Measurements from ENCODE around the gene ASTN2.

The ASTN2 gene

DNA sequence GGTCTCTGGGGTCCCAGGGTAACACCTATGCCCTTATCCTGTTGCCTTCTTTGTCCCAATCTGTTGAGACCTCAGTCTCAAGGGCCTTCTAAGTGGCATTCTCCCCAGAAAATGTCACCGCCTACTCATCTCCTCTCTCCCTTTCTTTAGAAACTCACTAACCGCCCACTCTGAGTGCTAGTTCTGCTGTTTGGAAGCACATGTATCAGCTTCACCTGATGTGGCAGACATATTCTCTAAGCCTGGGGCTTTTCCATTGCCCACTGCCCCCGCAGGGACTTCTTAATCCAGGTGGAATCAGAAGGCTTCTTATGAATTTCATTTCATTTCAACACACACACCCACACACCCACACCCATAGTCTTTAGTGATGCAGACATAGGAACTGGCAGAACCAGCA lies 165.1 kb downstream of the ASTN2 start:
- no peak for DNase-seq (ENCODE audit: low spot score)

DNA sequence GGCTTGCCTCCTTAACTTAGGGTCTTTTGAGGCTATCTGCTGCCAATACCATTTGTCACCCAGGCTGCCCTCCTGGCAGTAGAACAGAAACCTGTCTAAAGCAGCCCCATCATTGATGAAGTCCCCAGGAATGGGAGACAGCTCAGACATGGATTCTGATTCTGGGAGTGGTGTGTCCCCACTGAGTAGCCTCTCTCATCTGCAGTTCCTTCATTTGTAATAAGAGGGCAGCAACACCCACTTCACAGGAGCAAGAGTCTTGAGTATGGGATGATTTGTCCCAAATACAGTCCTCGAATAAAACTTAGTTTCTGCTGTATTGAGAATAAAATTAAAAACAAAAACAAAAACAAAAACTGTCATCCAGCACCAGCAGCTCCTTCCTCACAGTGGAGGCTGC lies 167.6 kb downstream of the ASTN2 start:
- peak; percentile 25 for DNase-seq (ENCODE audit: low spot score)

DNA sequence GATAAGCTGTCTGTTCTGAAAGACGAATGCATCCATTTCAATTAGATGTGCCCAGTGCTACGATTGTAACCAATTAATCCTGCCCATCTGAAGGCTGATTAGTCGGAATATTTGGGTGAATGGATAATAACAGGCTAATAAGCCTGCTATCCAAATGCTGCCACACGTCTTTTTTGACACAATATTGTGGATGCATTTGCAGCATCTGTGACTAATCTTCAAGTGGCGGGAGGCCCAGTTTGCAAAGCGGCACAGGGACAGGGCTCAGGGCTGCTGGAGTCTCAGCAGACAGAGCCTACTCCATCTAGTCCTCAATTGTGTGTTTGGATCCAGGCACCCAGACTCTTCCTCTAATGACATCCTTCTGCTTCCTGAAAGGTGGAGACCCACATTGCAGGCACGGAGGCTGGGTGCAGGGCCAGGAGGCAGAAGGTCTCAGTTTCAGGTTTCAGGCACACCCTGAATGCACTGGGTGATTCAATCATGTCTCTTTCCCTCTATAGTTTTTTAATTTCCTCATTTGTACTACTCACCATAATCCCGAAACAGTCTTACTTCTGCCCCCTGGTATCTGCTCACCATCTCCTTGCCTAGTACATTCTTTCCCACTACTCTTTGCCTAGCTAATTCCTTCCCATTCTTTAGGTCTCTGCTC lies 169.6 kb downstream of the ASTN2 start:
- no peak for DNase-seq (ENCODE audit: low spot score)

DNA sequence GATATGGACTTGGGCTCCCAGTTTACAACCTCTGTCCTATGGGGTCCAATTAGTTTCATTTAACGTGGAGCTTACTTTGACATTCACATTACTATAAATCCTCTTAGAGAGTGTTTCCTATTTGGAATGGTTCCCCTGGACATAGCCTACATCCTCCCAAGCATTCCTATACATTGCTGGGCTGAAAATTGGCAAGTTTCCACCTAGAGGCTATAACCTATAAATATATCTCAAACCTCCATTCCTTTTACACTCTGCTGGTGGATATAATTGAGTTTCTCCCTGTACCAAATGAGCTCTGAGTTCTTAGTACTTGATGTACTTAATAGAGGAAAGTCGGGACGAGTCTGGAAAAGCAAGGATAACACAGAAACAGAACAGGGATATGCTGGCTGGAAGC lies 172.8 kb downstream of the ASTN2 start:
- DNase-seq (ENCODE audit: low spot score) = no peak

DNA sequence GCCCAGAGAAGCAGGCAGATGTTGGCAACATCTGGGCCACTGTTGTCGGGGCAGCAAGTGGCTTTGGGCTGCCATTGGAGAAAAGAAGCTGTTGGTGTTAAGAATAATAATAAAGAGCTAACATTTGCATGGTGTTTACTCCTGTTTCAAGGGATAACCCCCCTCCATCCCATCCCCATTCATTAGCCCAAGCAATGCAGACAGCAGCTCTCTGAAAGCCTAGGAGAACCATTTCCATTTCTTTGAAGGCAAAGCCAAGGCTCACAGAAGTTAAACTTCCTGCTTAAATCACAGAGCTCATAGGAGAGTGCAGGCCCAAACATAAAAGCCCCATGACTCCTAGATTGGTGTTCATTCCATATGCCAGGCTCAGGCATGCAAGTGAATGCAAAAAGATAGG lies 175.4 kb downstream of the ASTN2 start:
- no peak for DNase-seq (ENCODE audit: low spot score)

DNA sequence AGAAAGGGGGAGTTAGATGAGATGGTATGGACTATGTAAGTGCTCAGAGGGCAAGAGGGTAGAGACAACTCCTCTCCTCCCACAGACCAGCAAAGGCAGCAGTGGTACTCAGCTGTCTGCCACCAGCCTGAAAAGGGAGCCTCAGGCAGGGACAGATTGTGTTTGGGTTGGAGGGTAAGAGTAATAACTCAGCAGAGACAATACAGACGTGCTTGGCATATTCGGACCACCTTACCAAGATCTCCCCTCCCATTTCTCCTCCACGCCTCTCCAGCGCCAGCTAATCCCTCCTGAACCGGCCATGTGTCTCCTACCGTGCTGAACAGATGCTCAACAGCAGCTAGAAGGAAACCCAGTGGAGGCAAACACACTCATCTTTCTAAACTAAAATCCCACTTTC lies 180.8 kb downstream of the ASTN2 start:
- DNase-seq (ENCODE audit: low spot score) = no peak

DNA sequence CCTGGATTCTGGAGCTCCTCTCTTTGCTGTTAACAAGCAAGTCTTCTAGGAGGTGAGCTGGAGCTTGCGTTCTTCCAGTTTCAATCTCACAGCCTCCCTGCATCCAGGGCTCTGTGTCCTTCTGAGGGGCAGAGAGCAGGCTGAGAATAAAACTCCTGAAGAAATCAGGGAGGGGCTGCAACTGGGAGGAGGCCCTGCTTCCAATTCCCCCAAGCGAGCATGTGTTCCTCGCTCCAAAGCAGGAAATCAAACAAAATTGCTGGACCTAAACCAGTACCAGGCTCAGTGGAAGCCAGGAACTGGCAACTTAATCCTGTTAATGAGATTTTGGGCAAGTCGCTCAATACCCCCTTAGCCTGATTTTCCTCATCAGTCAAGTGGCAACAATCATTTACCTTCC lies 181.8 kb downstream of the ASTN2 start:
- no peak for DNase-seq (ENCODE audit: low spot score)

DNA sequence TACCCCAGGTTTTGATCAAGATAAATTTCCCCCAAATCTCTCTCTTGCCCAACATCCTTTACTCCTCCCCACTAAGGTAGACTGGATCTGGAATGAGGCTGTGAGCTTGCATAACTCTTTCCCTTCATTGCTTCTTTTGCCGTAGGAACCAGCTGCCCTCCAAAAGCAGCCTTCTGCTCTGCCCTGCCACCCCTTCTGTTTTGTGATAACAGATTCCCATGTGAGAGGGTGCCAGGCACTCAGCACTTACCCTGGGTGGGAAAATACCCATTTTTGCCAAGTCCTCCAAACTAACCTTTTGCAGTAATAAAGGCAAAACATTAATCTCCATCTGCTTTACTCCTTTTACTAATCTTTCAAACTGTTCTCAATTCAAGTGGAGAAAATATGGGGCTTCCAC lies 182.6 kb downstream of the ASTN2 start:
- DNase-seq (ENCODE audit: low spot score) = no peak

DNA sequence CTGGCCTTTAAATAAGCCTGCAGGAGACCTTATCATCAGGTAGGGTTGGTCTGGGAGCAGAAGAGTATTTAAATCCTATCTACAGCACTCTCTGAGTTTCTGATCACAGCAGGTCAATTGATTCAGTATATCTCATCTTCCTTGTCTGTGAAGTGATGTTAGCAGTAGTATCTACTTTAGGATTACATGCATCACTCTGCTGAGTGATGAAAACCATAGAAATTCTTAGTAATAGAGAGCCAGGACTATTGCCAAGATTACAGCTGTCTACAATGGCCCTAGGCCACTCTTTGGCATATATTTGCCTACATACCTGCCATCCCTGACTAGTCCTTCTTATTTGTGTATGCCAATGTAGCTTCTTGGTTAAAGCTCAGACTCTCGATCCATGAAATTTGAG lies 183.8 kb downstream of the ASTN2 start:
- no peak for DNase-seq (ENCODE audit: low spot score)

DNA sequence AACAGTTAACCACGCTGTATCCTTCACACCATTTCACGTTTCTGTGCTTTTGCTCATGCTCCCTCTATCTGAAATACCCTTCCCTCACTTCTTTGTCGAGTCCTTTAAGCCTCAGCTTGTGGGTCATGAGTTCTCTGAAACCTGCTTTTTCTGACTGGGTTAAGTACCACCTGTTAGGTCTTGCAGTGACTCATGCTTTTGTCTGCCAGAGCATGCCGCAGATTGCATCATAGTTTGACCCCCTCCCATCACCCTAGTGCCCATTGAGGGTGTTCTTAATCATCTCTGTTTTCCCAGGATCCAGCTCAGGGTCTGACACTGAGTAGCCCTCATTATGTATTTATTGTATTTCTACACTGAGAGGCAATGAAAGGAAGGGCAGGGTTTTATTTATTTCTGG lies 190.2 kb downstream of the ASTN2 start:
- DNase-seq (ENCODE audit: low spot score) = peak; percentile 4

DNA sequence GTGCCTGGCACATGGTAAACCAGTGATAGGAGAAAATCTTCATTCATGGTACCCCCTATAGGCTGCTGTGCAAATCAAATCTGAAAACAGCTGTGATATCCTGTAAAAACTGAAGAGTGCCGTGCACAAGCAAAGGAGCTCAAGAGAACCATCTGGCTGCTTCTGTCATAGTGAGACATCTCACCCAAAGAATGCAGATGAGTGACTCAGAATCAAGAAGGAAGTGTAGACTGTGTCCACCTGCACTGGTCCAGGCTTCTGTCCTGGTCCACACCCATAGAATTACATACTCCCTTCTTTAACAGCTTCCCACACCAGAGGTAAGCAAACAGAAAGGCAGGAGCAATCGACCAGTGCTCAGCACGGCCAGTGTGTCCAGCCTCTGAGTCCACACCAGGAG lies 195.9 kb downstream of the ASTN2 start:
- DNase-seq (ENCODE audit: low spot score) = peak; percentile 25

DNA sequence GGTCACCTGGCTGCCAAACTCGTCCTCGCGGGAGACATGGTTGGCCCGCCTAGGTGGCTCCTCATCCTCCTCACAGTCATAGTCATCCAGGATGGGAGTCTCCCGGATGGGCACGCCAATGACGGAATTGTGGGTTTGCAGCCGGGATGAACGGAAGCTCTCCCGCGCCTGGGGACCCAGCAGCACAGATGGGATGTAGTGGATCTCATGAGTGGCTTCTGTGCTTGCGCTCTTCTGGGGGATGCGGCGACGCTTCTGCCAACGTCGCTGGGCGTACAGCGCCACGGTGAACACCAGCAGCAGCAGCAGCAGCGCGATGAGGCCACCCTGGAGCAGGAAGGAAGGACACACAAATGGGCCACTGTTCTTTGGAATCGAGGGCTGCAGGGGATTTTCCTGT lies 200.4 kb downstream of the ASTN2 start:
- DNase-seq (ENCODE audit: low spot score) = no peak

DNA sequence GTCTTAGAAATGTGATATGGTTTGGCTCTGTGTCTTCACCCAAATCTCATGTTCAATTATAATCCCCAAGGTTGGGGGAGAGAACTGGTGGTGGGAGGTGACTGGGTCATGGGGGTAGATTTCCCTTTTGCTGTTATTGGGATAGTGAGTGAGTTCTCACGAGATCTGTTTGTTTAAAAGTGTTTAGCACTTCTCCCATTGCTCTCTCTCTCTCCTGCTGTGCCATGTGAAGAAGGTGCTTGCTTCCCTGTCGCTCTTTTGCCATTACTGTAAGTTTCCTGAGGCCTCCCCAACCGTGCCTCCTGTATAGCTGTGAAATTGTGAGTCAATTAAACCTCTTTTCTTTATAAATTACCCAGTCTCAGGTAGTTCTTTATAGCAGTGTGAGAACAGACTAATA lies 203.6 kb downstream of the ASTN2 start:
- no peak for DNase-seq (ENCODE audit: low spot score)

DNA sequence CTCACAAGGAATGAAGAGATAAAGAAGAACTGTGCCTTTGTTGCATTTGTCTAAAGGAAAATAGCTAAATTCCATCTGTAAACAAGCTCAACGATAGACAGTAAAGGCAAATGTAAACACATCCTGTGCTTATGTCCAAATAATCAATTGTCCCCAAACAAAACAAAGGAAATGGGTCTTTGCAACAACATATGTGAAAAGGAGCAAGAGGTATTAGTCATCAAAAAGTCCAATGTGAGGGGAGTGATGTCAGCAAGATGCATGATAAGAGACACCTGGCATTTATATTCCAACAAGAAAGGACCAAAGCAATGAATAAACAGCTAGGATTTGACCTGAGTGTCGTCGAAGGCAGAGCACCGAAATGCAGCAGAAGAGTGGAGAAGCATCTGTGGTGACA lies 209.1 kb downstream of the ASTN2 start:
- no peak for DNase-seq (ENCODE audit: low spot score)

DNA sequence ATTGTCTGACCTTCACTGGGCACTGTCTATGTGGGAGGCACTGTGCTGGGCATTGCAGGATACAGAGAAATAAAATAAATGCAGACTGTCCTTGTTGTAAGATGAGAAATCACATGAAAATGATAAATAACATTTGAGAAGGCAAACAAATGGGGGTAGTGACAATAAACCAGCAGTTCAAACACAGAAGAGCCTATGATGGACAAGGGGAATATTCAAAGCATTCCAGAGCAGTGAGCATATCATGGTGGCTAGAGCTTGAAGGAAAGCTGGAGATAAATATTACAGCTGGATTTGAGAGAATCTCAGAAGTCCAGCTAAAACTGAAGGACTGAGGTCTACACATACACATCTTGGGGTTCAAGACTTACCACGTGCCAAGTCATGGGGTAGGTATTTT lies 209.9 kb downstream of the ASTN2 start:
- no peak for DNase-seq (ENCODE audit: low spot score)

DNA sequence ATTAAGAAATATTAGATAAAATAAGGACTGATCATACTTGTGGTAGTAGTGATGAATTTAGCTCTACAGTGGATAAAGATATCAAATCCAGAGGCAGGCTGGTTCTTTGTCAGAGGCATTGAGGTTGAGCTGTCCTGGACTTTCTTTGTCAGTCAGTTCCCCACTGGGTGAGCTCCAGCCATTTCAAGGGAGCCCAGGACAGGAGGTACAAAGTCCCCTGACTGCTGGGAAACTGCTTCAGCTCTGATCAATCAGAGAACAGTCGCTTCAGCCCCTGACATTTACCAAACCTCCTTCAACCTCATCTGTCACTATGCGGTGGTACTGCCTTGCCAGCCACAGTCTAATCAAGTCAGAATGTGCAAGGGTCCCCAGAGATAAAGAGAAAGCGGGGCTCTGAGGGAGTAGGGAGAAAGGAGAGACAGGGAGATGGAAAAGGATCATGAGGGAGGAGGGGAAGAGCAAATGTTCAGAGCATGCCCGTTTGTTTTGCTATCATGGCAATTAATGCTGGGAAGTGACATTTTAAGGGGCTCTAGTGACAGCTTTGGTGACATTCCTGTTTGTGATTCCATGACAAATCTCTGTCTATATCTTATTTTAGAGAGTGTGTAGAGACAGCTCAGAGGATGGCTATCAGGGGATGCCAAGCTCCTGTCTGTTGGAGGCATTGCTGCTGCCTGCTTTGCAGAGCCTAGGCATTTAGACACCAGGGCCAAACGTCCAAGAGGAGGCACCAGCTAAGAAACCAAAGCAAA lies 223.2 kb downstream of the ASTN2 start:
- DNase-seq (ENCODE audit: low spot score) = no peak

DNA sequence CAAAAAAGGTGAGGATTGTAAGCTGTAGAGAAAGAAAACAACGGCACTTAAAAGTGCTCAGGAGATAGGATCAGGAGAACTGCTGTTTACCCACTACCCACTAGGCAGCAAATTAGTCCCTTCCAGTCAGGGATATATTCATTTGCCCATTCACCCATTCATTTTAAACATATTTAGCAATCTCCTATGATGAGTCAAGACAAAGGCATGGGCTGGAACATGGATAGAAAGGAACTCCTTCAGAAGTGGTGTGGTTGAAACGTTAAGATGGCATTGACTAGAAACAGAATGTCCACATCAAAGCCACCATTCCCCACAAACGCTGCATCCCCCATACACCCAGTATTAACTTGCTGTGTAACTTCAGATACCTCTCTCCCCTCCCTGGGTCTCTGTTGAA lies 225.7 kb downstream of the ASTN2 start:
- DNase-seq (ENCODE audit: low spot score) = peak; percentile 45

DNA sequence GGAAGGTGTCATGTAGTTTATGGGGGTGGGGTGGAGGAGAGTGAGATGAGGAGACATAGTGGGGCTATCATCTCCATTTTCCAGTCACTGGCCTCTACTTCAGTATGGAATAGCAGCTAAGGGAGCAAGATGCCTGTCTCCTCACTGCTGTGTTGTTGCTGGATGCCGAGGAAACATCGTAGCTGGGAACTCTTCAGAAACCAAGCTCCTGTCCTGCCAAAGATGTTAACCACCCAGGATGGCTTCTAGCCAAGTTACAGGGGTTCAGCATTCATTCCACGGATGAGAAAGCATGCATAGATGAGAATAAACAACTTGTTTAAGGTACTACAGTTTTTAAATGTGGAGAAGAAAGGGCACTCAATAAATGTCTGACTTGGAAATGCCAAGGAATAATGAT lies 226.5 kb downstream of the ASTN2 start:
- peak; percentile 2 for DNase-seq (ENCODE audit: low spot score)

DNA sequence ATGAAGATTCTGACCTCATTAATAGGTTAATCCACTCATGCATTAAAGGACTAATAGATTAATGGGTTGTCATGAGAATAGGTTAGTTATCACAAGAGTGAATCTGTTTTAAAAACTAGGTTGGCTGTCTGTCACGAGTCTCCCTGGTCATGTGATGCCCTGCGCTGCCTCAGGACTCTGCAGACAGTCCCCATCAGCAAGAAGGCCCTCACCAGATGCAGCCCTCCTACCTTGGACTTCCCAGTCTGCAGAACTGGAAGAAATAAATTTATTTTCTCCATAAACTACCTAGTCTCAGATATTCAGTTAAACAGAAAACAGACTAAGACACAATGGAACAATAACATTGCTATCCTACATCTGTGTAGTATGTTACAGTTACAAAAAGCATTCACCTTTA lies 227.4 kb downstream of the ASTN2 start:
- DNase-seq (ENCODE audit: low spot score) = no peak

DNA sequence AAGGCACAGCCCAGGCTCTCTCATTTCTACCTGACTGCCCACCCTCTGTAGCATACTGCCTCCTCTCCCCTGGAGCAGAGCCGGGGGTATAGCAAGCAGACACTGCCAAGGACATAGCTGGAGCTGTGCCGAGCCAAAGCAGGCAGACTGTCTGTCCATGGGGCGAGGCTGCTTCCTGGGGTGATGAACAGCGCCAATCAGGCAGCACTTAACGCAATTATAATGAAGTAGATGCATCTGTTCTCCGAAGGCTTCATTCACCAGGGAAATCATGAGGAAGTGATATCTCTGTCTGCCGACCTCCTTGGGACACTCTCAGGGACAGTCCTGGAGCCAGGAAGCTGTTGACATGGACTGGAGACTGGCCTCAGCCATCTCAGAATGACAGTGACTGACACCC lies 230.7 kb downstream of the ASTN2 start:
- no peak for DNase-seq (ENCODE audit: low spot score)

DNA sequence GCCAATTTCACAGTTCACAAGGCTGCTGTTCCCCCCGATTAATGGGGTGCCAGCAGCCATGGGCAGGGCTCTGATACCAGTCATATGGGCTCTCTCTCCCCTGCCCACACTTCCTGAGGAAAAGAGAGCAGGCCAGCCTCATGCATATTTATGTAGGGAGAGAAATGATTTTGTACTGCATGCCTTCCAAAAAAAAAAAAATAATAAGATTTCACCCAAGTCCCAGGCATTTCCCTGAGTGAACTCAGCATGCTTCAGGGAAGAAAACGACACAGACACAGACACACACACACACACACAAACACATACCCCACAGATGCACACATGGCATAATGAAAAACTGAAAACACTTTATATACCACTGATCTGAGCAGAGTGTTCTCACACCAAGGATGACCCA lies 232.8 kb downstream of the ASTN2 start:
- no peak for DNase-seq (ENCODE audit: low spot score)

DNA sequence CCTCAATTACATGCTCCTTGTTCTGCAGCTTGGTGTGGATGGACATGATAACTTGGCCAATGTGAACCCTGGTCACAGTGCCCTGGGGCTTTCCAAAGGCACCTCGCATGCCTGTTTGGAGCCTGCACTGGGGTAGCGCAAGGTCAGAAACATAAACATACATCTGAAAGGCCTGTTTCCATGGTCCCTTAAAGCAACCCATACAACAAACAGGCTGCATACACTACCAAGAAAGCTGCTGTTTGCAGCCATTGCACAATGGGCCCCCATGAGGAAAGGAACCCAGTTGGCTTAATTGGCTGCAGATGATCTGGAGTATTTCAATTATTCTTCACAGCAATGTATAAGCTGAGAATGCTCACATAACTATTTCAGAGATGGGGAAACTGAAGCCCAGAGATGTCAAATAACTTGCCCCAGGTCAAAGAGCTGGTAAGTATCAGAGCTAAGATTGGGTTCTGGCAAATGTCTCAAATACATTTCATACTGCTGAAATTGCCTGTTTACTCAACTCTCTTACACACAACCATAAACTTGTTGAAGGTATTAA lies 233.9 kb downstream of the ASTN2 start:
- no peak for DNase-seq (ENCODE audit: low spot score)

DNA sequence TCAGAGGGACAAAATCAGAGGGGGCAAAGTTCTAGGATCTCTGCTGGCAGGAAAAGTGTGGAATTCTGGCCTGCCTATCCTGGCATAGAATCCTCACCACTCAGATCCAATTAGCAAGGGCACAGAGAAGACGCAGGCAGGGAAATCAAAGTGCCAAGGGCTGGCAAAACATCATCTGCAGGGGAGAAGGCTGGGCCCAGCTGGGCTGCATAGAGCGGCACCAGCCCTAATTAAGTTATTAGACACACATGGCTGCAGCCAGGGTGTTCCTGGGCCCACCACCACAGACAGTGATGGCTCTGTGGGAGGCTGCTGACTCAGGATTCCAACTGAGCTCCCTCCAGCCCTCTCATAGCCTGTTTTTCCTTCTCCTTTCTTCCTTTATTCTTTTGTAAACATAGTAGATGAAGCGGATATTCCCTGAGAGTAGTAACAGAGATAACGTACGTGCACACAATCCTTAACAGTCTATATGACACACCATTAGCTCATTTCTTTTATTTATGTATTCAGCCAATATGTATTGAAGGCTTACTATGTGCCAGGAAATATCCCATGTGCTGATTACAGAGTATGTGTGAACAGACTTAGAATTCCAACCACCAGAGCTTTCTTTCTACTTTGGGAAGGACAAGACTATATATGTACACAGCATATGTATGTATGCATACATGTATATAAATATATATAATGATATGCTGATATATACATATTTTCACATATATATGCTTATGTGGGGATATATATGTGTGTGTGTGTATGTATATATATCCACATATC lies 236.1 kb downstream of the ASTN2 start:
- DNase-seq (ENCODE audit: low spot score) = no peak

Data from kidney tubule cell (primary cell).